Endodermal cell (in vitro differentiated cells): ENCODE measurements around the gene CLEC2A. TPM values are rescaled to one million over a fixed set of nuclear protein-coding genes. Genes with fewer than 3 reads are reported as not detected.

Experiments
- DNase-seq: peaks from one replicate; pipeline ENCODE4 v3.0.0-alpha.2; 2017
- H3K27ac ChIP-seq: 2 replicates; pipeline ENCODE4 v1.5.1; 2013; ENCODE audit warnings: mild to moderate bottlenecking, low read depth, low read length, moderate library complexity
- H3K27me3 ChIP-seq: 2 replicates; pipeline ENCODE4 v1.6.1; 2013; ENCODE audit warnings: mild to moderate bottlenecking, low read length, moderate library complexity; ENCODE audit not compliant: insufficient read depth, control insufficient read depth, poor library complexity, severe bottlenecking
- H3K36me3 ChIP-seq: 2 replicates; pipeline ENCODE4 v1.7.0; 2013; ENCODE audit warnings: mild to moderate bottlenecking, low read length, moderate library complexity; ENCODE audit not compliant: control insufficient read depth, insufficient read depth
- H3K4me1 ChIP-seq: one replicate; pipeline ENCODE4 v1.7.0; 2013; ENCODE audit warnings: low read length; ENCODE audit not compliant: control insufficient read depth, insufficient read depth
- H3K4me3 ChIP-seq: 2 replicates; pipeline ENCODE4 v1.5.1; 2013; ENCODE audit warnings: mild to moderate bottlenecking, low read length, moderate library complexity
- H3K9ac ChIP-seq: 2 replicates; pipeline ENCODE4 v1.6.1; 2013; ENCODE audit warnings: mild to moderate bottlenecking, low read length, moderate library complexity; ENCODE audit not compliant: poor library complexity, severe bottlenecking; ENCODE audit errors: extremely low read depth
- H3K9me3 ChIP-seq: 2 replicates; pipeline ENCODE4 v1.6.1; 2013; ENCODE audit warnings: mild to moderate bottlenecking, low read length, moderate library complexity; ENCODE audit not compliant: control insufficient read depth
- H3K27ac Mint-ChIP-seq: 2 replicates; pipeline ENCODE4 v1.8.0; 2020; ENCODE audit warnings: mixed read lengths
- H3K27me3 Mint-ChIP-seq: 2 replicates; pipeline ENCODE4 v1.8.0; 2021; ENCODE audit warnings: mild to moderate bottlenecking, mixed read lengths; ENCODE audit not compliant: insufficient read depth
- H3K36me3 Mint-ChIP-seq: 2 replicates; pipeline ENCODE4 v1.8.0; 2020; ENCODE audit warnings: low read depth, mixed read lengths
- H3K4me1 Mint-ChIP-seq: 2 replicates; pipeline ENCODE4 v1.8.0; 2020; ENCODE audit warnings: mixed read lengths
- H3K4me3 Mint-ChIP-seq: 2 replicates; pipeline ENCODE4 v1.8.0; 2020; ENCODE audit warnings: mild to moderate bottlenecking, moderate library complexity, mixed read lengths
- H3K9me3 Mint-ChIP-seq: 2 replicates; pipeline ENCODE4 v1.8.0; 2020; ENCODE audit warnings: mild to moderate bottlenecking, mixed read lengths
- CTCF ChIP-seq: fragments of 200-600 bp; sonication (generic); conservative IDR thresholded peaks from 2 replicates; pipeline ENCODE4 v1.5.0; 2021; ENCODE audit warnings: antibody characterized with exemption, mild to moderate bottlenecking
- WGBS, 2 experiments: methylation state at CpG; one replicate each; pipeline versions ENCODE4 v1.1.5 to v1.1.7; 2013; ENCODE audit warnings: missing lambda C conversion rate in 2 of 2, mixed read lengths in 1 of 2; ENCODE audit not compliant: insufficient coverage in 1 of 2, insufficient read length in 1 of 2; 5-methylcytosine and 5-hydroxymethylcytosine counted together
- total RNA-seq, 2 donors: library from RNA; stranded (reverse); fragmentation: NEBNext Ultra II Directional in 1 of 2; extraction: Animal tissue kit (Norgen Biotek cat#: 25700) in 1 of 2; gene quantifications; 2 replicates in 1 of 2; 3 replicates in 1 of 2; pipeline ENCODE4 v1.2.1, GENCODE V29; 2021

Gene CLEC2A
- total RNA-seq, 2 donors from 2014 or later: 3.8 TPM; not detected in 1

GRCh38 chr12:9944391-9944790 is 12.2 kb upstream of the CLEC2A start:
- no peak overlapping the region for H3K4me3 Mint-ChIP-seq
- H3K27ac Mint-ChIP-seq: no peak overlapping the region
- H3K27me3 ChIP-seq: no peaks in the 10 kb centered on the region
- peaks cover 7% of the 10 kb centered on the region for H3K27me3 Mint-ChIP-seq
- H3K36me3 ChIP-seq: no peaks in the 10 kb centered on the region
- no peaks in the 10 kb centered on the region for H3K36me3 Mint-ChIP-seq
- no peaks in the 10 kb centered on the region for H3K4me1 ChIP-seq
- no peak for TF ChIP-seq CTCF
- H3K4me3 ChIP-seq: no peak overlapping the region
- 90 to 96% methylated on average over 2 of the region's 2 CpGs for WGBS, 2 experiments
- no peak overlapping the region for H3K27ac ChIP-seq
- H3K9ac ChIP-seq: no peak overlapping the region
- no peak for DNase-seq
- H3K9me3 Mint-ChIP-seq: peaks cover 2% of the 10 kb centered on the region
- no peaks in the 10 kb centered on the region for H3K9me3 ChIP-seq
- peaks cover 2% of the 10 kb centered on the region for H3K4me1 Mint-ChIP-seq

GRCh38 chr12:9943240-9943639 is 11.1 kb upstream of the CLEC2A start:
- TF ChIP-seq CTCF: no peak
- Mint-ChIP-seq H3K36me3 (no peaks in the 10 kb centered on the region), H3K4me1 (peaks cover 2% of the 10 kb centered on the region), H3K27me3 (peaks cover 4% of the 10 kb centered on the region), H3K4me3 (no peak overlapping the region), H3K27ac (no peak overlapping the region), H3K9me3 (peaks cover 2% of the 10 kb centered on the region)
- Histone ChIP-seq H3K4me1 (no peaks in the 10 kb centered on the region), H3K27me3 (no peaks in the 10 kb centered on the region), H3K9ac (no peak overlapping the region), H3K27ac (no peak overlapping the region), H3K4me3 (no peak overlapping the region), H3K36me3 (no peaks in the 10 kb centered on the region), H3K9me3 (no peaks in the 10 kb centered on the region)
- no peak for DNase-seq
- 91 to 92% methylated on average over 10 to 19 of the region's 19 CpGs for WGBS, 2 experiments

- Histone ChIP-seq H3K27ac (no peak overlapping the region), H3K36me3 (no peaks in the 10 kb centered on the region), H3K4me1 (no peaks in the 10 kb centered on the region), H3K27me3 (no peaks in the 10 kb centered on the region), H3K9me3 (no peaks in the 10 kb centered on the region), H3K4me3 (no peak overlapping the region), H3K9ac (no peak overlapping the region)
- Mint-ChIP-seq H3K27me3 (peaks cover 4% of the 10 kb centered on the region), H3K9me3 (peaks cover 2% of the 10 kb centered on the region), H3K27ac (no peak overlapping the region), H3K36me3 (no peaks in the 10 kb centered on the region), H3K4me3 (no peak overlapping the region), H3K4me1 (peaks cover 2% of the 10 kb centered on the region)
- DNase-seq: no peak
- WGBS, 2 experiments: 100% methylated on average over 1 of the region's 1 CpG; no CpG with 5 or more reads in 1 of the 2 experiments
- no peak for TF ChIP-seq CTCF
These were observed 9.7 kb upstream of the CLEC2A start for GRCh38 chr12:9941838-9942237.
